ENCODE results near the gene RGS12.

DNA sequence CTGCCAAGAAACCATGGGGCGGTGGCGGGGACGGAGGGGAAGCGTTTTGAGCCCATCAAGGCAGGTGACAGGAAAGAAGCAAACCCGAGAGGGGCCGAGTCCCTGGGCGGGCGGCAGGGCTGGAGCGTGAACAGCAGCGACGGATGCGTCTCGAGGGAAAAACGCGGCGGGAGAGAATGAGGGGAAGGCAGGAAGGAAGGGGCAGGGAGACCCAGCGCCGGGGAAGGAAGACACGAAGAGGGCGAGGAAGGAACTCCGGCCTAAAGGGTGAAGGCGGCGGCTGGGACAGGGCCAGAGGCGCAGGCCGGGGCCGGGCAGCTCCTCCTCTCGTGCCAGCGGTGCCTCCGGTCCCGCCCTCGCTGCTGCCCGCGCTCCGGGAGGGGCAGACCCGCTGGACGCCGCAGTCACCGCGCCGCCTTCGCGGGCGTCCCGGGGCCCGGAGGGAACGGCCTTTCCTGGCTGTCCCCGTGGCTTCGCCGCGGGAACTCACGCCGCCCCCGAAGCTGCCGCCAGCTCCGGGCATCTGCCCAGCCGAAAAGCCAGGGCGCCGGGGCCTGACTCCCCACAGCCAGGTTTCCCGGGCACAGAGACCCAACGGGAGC is 751 bp upstream of the RGS12 start:
- TF ChIP-seq, protein P1, sequence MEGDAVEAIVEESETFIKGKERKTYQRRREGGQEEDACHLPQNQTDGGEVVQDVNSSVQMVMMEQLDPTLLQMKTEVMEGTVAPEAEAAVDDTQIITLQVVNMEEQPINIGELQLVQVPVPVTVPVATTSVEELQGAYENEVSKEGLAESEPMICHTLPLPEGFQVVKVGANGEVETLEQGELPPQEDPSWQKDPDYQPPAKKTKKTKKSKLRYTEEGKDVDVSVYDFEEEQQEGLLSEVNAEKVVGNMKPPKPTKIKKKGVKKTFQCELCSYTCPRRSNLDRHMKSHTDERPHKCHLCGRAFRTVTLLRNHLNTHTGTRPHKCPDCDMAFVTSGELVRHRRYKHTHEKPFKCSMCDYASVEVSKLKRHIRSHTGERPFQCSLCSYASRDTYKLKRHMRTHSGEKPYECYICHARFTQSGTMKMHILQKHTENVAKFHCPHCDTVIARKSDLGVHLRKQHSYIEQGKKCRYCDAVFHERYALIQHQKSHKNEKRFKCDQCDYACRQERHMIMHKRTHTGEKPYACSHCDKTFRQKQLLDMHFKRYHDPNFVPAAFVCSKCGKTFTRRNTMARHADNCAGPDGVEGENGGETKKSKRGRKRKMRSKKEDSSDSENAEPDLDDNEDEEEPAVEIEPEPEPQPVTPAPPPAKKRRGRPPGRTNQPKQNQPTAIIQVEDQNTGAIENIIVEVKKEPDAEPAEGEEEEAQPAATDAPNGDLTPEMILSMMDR (IDR thresholded peaks at IDR 0.05), result no peak
- TF ChIP-seq ZFX (IDR thresholded peaks at IDR 0.05; ENCODE audit: borderline replicate concordance), result no peak
